ENCODE measurements around the gene CRYBG3. TPM values are rescaled to one million over a fixed set of nuclear protein-coding genes. Genes with fewer than 3 reads are reported as not detected.
A peak's percentile ranks its signal among the peaks of the same experiment; 100 is the strongest.
"Not testable (repeated sequence)": the region's sequence is repeated elsewhere in the genome, so short reads cannot be mapped to it uniquely, and the experiment has no call there.

Gene CRYBG3
- total RNA-seq, 2 experiments from 2014 or later: 5.9 to 6.1 TPM

GRCh38 chr3:97822359-97822775 lies 556 bp downstream of the CRYBG3 start:
- Mint-ChIP-seq H3K27me3 (peaks cover 18% of the 10 kb centered on the region), H3K4me3 (peak overlapping the region; percentile 98)
- DNase-seq: no peak

GRCh38 chr3:97823046-97824004 lies 1.5 kb downstream of the CRYBG3 start:
- no peak for DNase-seq
- peaks cover 16% of the 10 kb centered on the region for H3K27me3 Mint-ChIP-seq

More at GRCh38 chr3:97822359-97822775, 556 bp downstream of the CRYBG3 start:
- H3K36me3 Mint-ChIP-seq: peaks cover 7% of the 10 kb centered on the region
- CTCF ChIA-PET: interaction anchor here (1.2 to 2.2 kb wide), 11 partner anchors 9 to 200 kb away, joined by 4 to 14 read pairs (median 6); partner anchors contain the start of genes ARL6 and RIOX2
- H3K4me1 Mint-ChIP-seq: peaks cover 30% of the 10 kb centered on the region
- H3K27ac Mint-ChIP-seq: peak overlapping the region; percentile 82
- no peaks in the 10 kb centered on the region for H3K9me3 Mint-ChIP-seq (ENCODE audit: low read depth)
- peak; percentile 12 for ATAC-seq

GRCh38 chr3:97825101-97825500 lies 3.3 kb downstream of the CRYBG3 start:
- ATAC-seq (no peak), DNase-seq (no peak)
- H3K36me3 Mint-ChIP-seq: peaks cover 8% of the 10 kb centered on the region
- H3K9me3 Mint-ChIP-seq (ENCODE audit: low read depth): no peaks in the 10 kb centered on the region
- H3K4me3 Mint-ChIP-seq: no peak overlapping the region
- CTCF ChIA-PET: no interaction called here
- peaks cover 16% of the 10 kb centered on the region for H3K27me3 Mint-ChIP-seq
- H3K27ac Mint-ChIP-seq: no peak overlapping the region
- peaks cover 35% of the 10 kb centered on the region for H3K4me1 Mint-ChIP-seq

More at GRCh38 chr3:97823046-97824004, 1.5 kb downstream of the CRYBG3 start:
- ATAC-seq: no peak
- Mint-ChIP-seq H3K36me3 (peaks cover 8% of the 10 kb centered on the region), H3K4me1 (peaks cover 30% of the 10 kb centered on the region), H3K27ac (peak overlapping the region; percentile 39), H3K9me3 (ENCODE audit: low read depth) (no peaks in the 10 kb centered on the region), H3K4me3 (peak overlapping the region; percentile 98)
- CTCF ChIA-PET: interaction anchor here (0.7 to 1.5 kb wide), 3 partner anchors 27 to 215 kb away, joined by 3 to 4 read pairs (median 4); no protein-coding TSS in a partner anchor

GRCh38 chr3:97827741-97828471 lies 6.1 kb downstream of the CRYBG3 start:
- Mint-ChIP-seq H3K4me3 (no peak overlapping the region), H3K27me3 (peaks cover 10% of the 10 kb centered on the region), H3K4me1 (peaks cover 23% of the 10 kb centered on the region), H3K27ac (no peak overlapping the region), H3K9me3 (ENCODE audit: low read depth) (no peaks in the 10 kb centered on the region), H3K36me3 (peaks cover 12% of the 10 kb centered on the region)
- CTCF ChIA-PET: interaction anchor here (0.7 to 1.4 kb wide), 3 partner anchors 14 to 765 kb away, joined by 3 to 4 read pairs (median 3); partner anchors contain the start of gene CPOX
- ATAC-seq: no peak
- no peak for DNase-seq

GRCh38 chr3:97829198-97829597 lies 7.4 kb downstream of the CRYBG3 start:
- no peak overlapping the region for H3K27ac Mint-ChIP-seq
- ATAC-seq (no peak), DNase-seq (no peak)
- peaks cover 3% of the 10 kb centered on the region for H3K27me3 Mint-ChIP-seq
- H3K4me1 Mint-ChIP-seq: peaks cover 12% of the 10 kb centered on the region
- peaks cover 13% of the 10 kb centered on the region for H3K36me3 Mint-ChIP-seq
- H3K4me3 Mint-ChIP-seq: no peak overlapping the region
- no peaks in the 10 kb centered on the region for H3K9me3 Mint-ChIP-seq (ENCODE audit: low read depth)
- CTCF ChIA-PET: interaction anchor here (1.4 kb wide), 1 partner anchor 13 kb away, joined by 4 read pairs; no protein-coding TSS in a partner anchor

- Mint-ChIP-seq H3K27me3 (no peaks in the 10 kb centered on the region), H3K27ac (no peak overlapping the region), H3K36me3 (peaks cover 10% of the 10 kb centered on the region), H3K9me3 (ENCODE audit: low read depth) (no peaks in the 10 kb centered on the region), H3K4me3 (no peak overlapping the region), H3K4me1 (peaks cover 7% of the 10 kb centered on the region)
- CTCF ChIA-PET: no interaction called here
- DNase-seq (no peak), ATAC-seq (no peak)
Measured at GRCh38 chr3:97830638-97831037, 8.8 kb downstream of the CRYBG3 start.

GRCh38 chr3:97831140-97831539 lies 9.3 kb downstream of the CRYBG3 start:
- CTCF ChIA-PET: interaction anchor here (1.3 kb wide), 1 partner anchor 9 kb away, joined by 5 read pairs; the partner anchor contains the start of gene CRYBG3
- Mint-ChIP-seq H3K27me3 (no peaks in the 10 kb centered on the region), H3K36me3 (peaks cover 10% of the 10 kb centered on the region), H3K9me3 (ENCODE audit: low read depth) (no peaks in the 10 kb centered on the region), H3K4me3 (no peak overlapping the region), H3K27ac (no peak overlapping the region), H3K4me1 (peaks cover 6% of the 10 kb centered on the region)
- no peak for DNase-seq
- no peak for ATAC-seq

GRCh38 chr3:97833184-97833583 lies 11.4 kb downstream of the CRYBG3 start:
- H3K4me1 Mint-ChIP-seq; ATAC-seq; H3K27me3 Mint-ChIP-seq; DNase-seq; H3K27ac Mint-ChIP-seq; CTCF ChIA-PET; H3K4me3 Mint-ChIP-seq; H3K9me3 Mint-ChIP-seq (ENCODE audit: low read depth); H3K36me3 Mint-ChIP-seq: not testable (repeated sequence)

- CTCF ChIA-PET: no interaction called here
- Mint-ChIP-seq H3K4me3 (no peak overlapping the region), H3K4me1 (peaks cover 2% of the 10 kb centered on the region), H3K27ac (no peak overlapping the region), H3K36me3 (peaks cover 10% of the 10 kb centered on the region), H3K27me3 (no peaks in the 10 kb centered on the region), H3K9me3 (ENCODE audit: low read depth) (no peaks in the 10 kb centered on the region)
- no peak for ATAC-seq
- DNase-seq: no peak
Measured at GRCh38 chr3:97835761-97836160, 13.9 kb downstream of the CRYBG3 start.

- H3K36me3 Mint-ChIP-seq: peaks cover 3% of the 10 kb centered on the region
- CTCF ChIA-PET: interaction anchor here (1.4 to 2.2 kb wide), 2 partner anchors 17 to 185 kb away, joined by 4 to 7 read pairs; partner anchors contain the start of gene CRYBG3
- no peak overlapping the region for H3K4me3 Mint-ChIP-seq
- peaks cover under 1% of the 10 kb centered on the region for H3K4me1 Mint-ChIP-seq
- no peaks in the 10 kb centered on the region for H3K9me3 Mint-ChIP-seq (ENCODE audit: low read depth)
- ATAC-seq: no peak
- no peak for DNase-seq
- H3K27ac Mint-ChIP-seq: no peak overlapping the region
- no peaks in the 10 kb centered on the region for H3K27me3 Mint-ChIP-seq
Measured at GRCh38 chr3:97838393-97838792, 16.6 kb downstream of the CRYBG3 start.

- peaks cover 8% of the 10 kb centered on the region for H3K36me3 Mint-ChIP-seq
- no peak for DNase-seq
- H3K27me3 Mint-ChIP-seq: no peaks in the 10 kb centered on the region
- H3K4me3 Mint-ChIP-seq: no peak overlapping the region
- H3K9me3 Mint-ChIP-seq (ENCODE audit: low read depth): no peaks in the 10 kb centered on the region
- ATAC-seq: no peak
- peaks cover 1% of the 10 kb centered on the region for H3K4me1 Mint-ChIP-seq
- H3K27ac Mint-ChIP-seq: no peak overlapping the region
- CTCF ChIA-PET: interaction anchor here (2.2 kb wide), 1 partner anchor 18 kb away, joined by 7 read pairs; the partner anchor contains the start of gene CRYBG3
Measured at GRCh38 chr3:97839944-97840343, 18.1 kb downstream of the CRYBG3 start.

- Mint-ChIP-seq H3K4me1 (peaks cover 1% of the 10 kb centered on the region), H3K9me3 (ENCODE audit: low read depth) (no peaks in the 10 kb centered on the region), H3K27me3 (no peaks in the 10 kb centered on the region), H3K27ac (no peak overlapping the region), H3K4me3 (no peak overlapping the region), H3K36me3 (peaks cover 11% of the 10 kb centered on the region)
- DNase-seq (no peak), ATAC-seq (no peak)
- CTCF ChIA-PET: interaction anchor here (1.6 kb wide), 1 partner anchor 12 kb away, joined by 4 read pairs; no protein-coding TSS in a partner anchor
Measured at GRCh38 chr3:97841304-97841703, 19.5 kb downstream of the CRYBG3 start.

- Mint-ChIP-seq H3K27me3 (no peaks in the 10 kb centered on the region), H3K9me3 (ENCODE audit: low read depth) (no peaks in the 10 kb centered on the region), H3K27ac (no peak overlapping the region), H3K36me3 (peaks cover 13% of the 10 kb centered on the region), H3K4me3 (no peak overlapping the region), H3K4me1 (peaks cover 1% of the 10 kb centered on the region)
- CTCF ChIA-PET: interaction anchor here (0.6 to 1.6 kb wide), 2 partner anchors 13 to 167 kb away, joined by 4 to 5 read pairs; no protein-coding TSS in a partner anchor
- ATAC-seq (no peak), DNase-seq (no peak)
Measured at GRCh38 chr3:97841956-97842355, 20.1 kb downstream of the CRYBG3 start.

All from activated CD8-positive, alpha-beta memory T cell treated with anti-CD3 and anti-CD28 coated beads, Interleukin-2, amount 10 ng/mL, durations not matched to agents 7 days and 5 days (primary cell).